MM.1S (cell line): ENCODE results near the gene LAPTM4A.

Source experiments
- DNase-seq: peaks from one replicate; pipeline ENCODE4 v3.0.0-alpha.2; 2015
- H2AFZ ChIP-seq: fragments of 300-600 bp; sonication (generic); 2 replicates; pipeline ENCODE4 v1.6.0; 2016; ENCODE audit warnings: antibody characterized with exemption, low read length
- H3F3A ChIP-seq: fragments of 300-600 bp; sonication (generic); 2 replicates; pipeline ENCODE4 v1.6.1; 2016; ENCODE audit warnings: mild to moderate bottlenecking, antibody characterized with exemption, low read length, moderate library complexity, mixed read lengths; ENCODE audit not compliant: insufficient read depth
- H3K27ac ChIP-seq: fragments of 300-600 bp; sonication (generic); 2 replicates; pipeline ENCODE4 v1.5.1; 2016; ENCODE audit warnings: mild to moderate bottlenecking, low read length
- H3K27me3 ChIP-seq: fragments of 300-600 bp; sonication (generic); replicated peaks from 2 replicates; pipeline ENCODE4 v1.6.0; 2016; ENCODE audit warnings: low read length; ENCODE audit not compliant: insufficient read depth
- H3K36me3 ChIP-seq: fragments of 300-600 bp; sonication (generic); replicated peaks from 2 replicates; pipeline ENCODE4 v1.6.1; 2016; ENCODE audit warnings: mild to moderate bottlenecking, low read length, mixed read lengths; ENCODE audit not compliant: insufficient read depth
- H3K4me1 ChIP-seq: fragments of 300-600 bp; sonication (generic); 2 replicates; pipeline ENCODE4 v1.6.1; 2016; ENCODE audit warnings: low read length, mixed read lengths
- H3K4me2 ChIP-seq: fragments of 300-600 bp; sonication (generic); 2 replicates; pipeline ENCODE4 v1.6.0; 2016; ENCODE audit warnings: low read depth, low read length
- H3K4me3 ChIP-seq: fragments of 300-600 bp; sonication (generic); 2 replicates; pipeline ENCODE4 v1.5.1; 2016; ENCODE audit warnings: low read length, mixed read lengths
- H3K79me2 ChIP-seq: fragments of 300-600 bp; sonication (generic); 2 replicates; pipeline ENCODE4 v1.6.1; 2016; ENCODE audit warnings: mixed run types, low read length, mixed read lengths
- H3K9ac ChIP-seq: fragments of 300-600 bp; sonication (generic); 2 replicates; pipeline ENCODE4 v1.6.1; 2016; ENCODE audit warnings: low read length, mixed read lengths
- H3K9me2 ChIP-seq: fragments of 300-600 bp; sonication (generic); replicated peaks from 2 replicates; pipeline ENCODE4 v1.6.1; 2016; ENCODE audit warnings: mild to moderate bottlenecking, low read length, mixed read lengths; ENCODE audit not compliant: insufficient read depth
- H3K9me3 ChIP-seq: fragments of 300-600 bp; sonication (generic); replicated peaks from 2 replicates; pipeline ENCODE4 v1.6.1; 2016; ENCODE audit warnings: mild to moderate bottlenecking, low read length, mixed read lengths; ENCODE audit not compliant: insufficient read depth
- H4K20me1 ChIP-seq: fragments of 300-600 bp; sonication (generic); 2 replicates; pipeline ENCODE4 v1.6.1; 2016; ENCODE audit warnings: mild to moderate bottlenecking, low read length, moderate library complexity, mixed read lengths; ENCODE audit not compliant: insufficient read depth
- EZH2 ChIP-seq: fragments of 300-600 bp; sonication (generic); optimal IDR thresholded peaks from 2 replicates; pipeline ENCODE3; 2017; ENCODE audit warnings: low read depth, mild to moderate bottlenecking, antibody characterized with exemption, low read length, mixed read lengths
- EZH2phosphoT487 ChIP-seq: fragments of 300-600 bp; sonication (generic); IDR thresholded peaks from 2 replicates; pipeline ENCODE4 v1.6.1; 2018; ENCODE audit warnings: antibody characterized with exemption, low read length
- TF ChIP-seq, protein P1 (sequence below): fragments of 300-600 bp; sonication (generic); IDR thresholded peaks from 2 replicates; pipeline ENCODE4 v1.5.1; 2016; ENCODE audit warnings: antibody characterized with exemption, low read length, mixed read lengths

LAPTM4A gene

DNA sequence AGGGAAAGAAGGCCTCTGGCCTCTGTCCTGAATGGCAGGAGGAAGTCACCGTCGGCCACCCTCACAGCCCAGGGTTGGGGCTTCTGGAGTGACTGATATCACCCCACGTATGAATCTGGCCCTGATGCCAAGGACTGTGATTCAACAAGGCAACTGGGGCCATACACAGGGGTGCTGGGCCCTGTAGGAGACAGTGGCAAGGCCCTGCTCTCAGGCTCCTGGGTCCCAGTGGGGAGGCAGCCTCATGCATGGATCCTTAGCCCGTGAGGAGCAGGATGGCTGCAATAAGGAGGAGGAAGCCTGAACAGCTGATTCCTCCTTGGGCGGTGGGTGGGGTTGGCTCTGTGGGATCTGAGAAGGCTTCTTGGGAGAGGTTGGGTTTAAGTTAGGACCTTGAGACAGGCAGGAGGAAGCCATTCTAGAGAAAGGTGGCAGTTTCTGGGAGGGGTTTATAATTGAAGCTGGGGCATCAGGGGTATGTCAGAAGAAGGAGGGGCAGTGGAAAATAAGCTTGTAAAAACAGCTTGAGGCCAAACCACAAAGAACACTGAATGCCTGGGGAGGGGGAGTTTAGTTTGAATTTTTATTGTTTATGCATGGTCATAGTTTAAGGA, 42.8 kb upstream of the LAPTM4A start:
- no peaks in the 10 kb centered on the region for H4K20me1 ChIP-seq
- H3K27ac ChIP-seq: no peak overlapping the region
- no peak overlapping the region for H2AFZ ChIP-seq
- no peaks in the 10 kb centered on the region for H3K27me3 ChIP-seq
- no peaks in the 10 kb centered on the region for H3K9me2 ChIP-seq
- TF ChIP-seq EZH2phosphoT487 (no peak), EZH2 (no peak)
- TF ChIP-seq, protein P1, sequence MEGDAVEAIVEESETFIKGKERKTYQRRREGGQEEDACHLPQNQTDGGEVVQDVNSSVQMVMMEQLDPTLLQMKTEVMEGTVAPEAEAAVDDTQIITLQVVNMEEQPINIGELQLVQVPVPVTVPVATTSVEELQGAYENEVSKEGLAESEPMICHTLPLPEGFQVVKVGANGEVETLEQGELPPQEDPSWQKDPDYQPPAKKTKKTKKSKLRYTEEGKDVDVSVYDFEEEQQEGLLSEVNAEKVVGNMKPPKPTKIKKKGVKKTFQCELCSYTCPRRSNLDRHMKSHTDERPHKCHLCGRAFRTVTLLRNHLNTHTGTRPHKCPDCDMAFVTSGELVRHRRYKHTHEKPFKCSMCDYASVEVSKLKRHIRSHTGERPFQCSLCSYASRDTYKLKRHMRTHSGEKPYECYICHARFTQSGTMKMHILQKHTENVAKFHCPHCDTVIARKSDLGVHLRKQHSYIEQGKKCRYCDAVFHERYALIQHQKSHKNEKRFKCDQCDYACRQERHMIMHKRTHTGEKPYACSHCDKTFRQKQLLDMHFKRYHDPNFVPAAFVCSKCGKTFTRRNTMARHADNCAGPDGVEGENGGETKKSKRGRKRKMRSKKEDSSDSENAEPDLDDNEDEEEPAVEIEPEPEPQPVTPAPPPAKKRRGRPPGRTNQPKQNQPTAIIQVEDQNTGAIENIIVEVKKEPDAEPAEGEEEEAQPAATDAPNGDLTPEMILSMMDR: no peak
- no peak overlapping the region for H3K4me3 ChIP-seq
- H3K9me3 ChIP-seq: no peaks in the 10 kb centered on the region
- no peaks in the 10 kb centered on the region for H3K79me2 ChIP-seq
- H3K9ac ChIP-seq: no peak overlapping the region
- no peaks in the 10 kb centered on the region for H3F3A ChIP-seq
- H3K4me2 ChIP-seq: no peak overlapping the region
- no peaks in the 10 kb centered on the region for H3K36me3 ChIP-seq
- DNase-seq: no peak
- no peaks in the 10 kb centered on the region for H3K4me1 ChIP-seq

DNA sequence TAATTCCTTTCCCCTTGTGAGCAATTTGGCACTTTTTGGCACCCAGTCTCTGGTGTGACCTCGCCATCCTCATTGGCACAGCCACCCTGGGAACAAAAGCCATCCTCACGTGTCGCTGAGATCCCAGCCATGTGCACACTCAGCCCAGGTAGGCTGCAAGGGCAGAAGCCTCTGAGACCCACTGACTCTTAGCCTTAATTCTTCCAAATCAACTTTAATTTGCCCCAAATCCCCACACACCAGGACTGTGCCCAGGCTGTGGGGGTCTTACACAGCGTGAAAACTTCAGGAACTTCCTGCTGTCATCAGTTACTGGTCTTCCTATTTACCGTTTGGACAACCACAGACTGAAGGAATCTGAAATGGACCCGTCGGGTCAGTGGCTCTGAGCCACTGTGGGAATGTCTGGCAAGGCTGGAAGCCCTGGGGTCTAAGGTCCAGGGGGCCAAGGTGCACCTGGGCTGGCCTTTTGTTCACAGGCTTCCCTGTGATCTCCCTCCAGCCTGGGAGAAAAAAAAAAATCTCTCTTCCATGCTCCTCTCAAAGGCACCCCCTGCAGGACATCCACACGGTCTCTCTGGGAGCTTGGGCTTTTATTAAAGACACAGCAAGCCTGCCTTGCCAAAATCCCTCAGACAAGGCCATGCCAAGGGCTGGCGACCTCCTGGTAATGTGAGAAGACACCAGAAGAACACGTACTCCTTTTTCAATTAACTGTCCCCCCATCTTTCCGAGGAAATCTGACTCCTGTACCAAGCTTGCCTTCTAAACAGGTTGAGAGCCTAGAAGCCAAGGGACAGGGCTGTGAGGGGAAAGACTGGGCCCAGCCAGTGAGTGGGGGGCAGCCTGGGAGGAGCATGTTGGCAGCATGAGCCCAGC, 42.1 kb upstream of the LAPTM4A start:
- no peaks in the 10 kb centered on the region for H3K9me3 ChIP-seq
- TF ChIP-seq EZH2phosphoT487: no peak
- TF ChIP-seq, protein P1: peak; percentile 23
- H3F3A ChIP-seq: no peaks in the 10 kb centered on the region
- H3K79me2 ChIP-seq: no peaks in the 10 kb centered on the region
- no peak overlapping the region for H2AFZ ChIP-seq
- no peak for DNase-seq
- H3K4me1 ChIP-seq: no peaks in the 10 kb centered on the region
- H3K9ac ChIP-seq: no peak overlapping the region
- H3K36me3 ChIP-seq: no peaks in the 10 kb centered on the region
- H3K4me2 ChIP-seq: no peak overlapping the region
- no peak overlapping the region for H3K27ac ChIP-seq
- no peaks in the 10 kb centered on the region for H3K9me2 ChIP-seq
- no peaks in the 10 kb centered on the region for H3K27me3 ChIP-seq
- H4K20me1 ChIP-seq: no peaks in the 10 kb centered on the region
- no peak overlapping the region for H3K4me3 ChIP-seq

DNA sequence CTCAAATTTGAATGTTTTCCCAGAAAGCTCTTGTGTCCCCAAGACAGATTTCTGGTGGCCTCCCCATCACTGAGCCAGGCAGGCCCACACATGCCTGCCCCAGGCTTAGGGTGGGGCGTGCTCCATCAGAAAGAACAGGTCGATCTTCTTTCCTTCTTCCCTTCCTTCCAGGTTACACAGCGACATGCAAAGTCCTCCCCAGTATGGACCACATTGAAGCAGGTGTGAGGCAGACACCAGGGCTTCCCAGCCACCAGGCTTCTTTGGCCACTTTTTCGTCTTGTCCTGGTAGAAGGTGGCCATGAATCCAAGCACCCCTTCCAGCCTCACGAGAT, 41.4 kb upstream of the LAPTM4A start:
- H3K27ac ChIP-seq: no peak overlapping the region
- no peaks in the 10 kb centered on the region for H3K9me3 ChIP-seq
- no peaks in the 10 kb centered on the region for H3K79me2 ChIP-seq
- no peak for TF ChIP-seq EZH2phosphoT487
- TF ChIP-seq EZH2: no peak
- TF ChIP-seq, protein P1: no peak
- no peak overlapping the region for H3K4me2 ChIP-seq
- H3F3A ChIP-seq: no peaks in the 10 kb centered on the region
- no peaks in the 10 kb centered on the region for H3K27me3 ChIP-seq
- no peak overlapping the region for H3K9ac ChIP-seq
- H3K4me3 ChIP-seq: no peak overlapping the region
- H4K20me1 ChIP-seq: no peaks in the 10 kb centered on the region
- H3K4me1 ChIP-seq: no peaks in the 10 kb centered on the region
- H2AFZ ChIP-seq: no peak overlapping the region
- DNase-seq: no peak
- H3K36me3 ChIP-seq: no peaks in the 10 kb centered on the region
- H3K9me2 ChIP-seq: no peaks in the 10 kb centered on the region
